Measurements from ENCODE around the gene FUT6.
"Not testable (repeated sequence)": the region's sequence is repeated elsewhere in the genome, so short reads cannot be mapped to it uniquely, and the experiment has no call there.

FUT6 gene

GRCh38 chr19:5785423-5785822 lies 54.1 kb downstream of the FUT6 start:
- no peak for DNase-seq (ENCODE audit: low read depth)

- no peak for DNase-seq (ENCODE audit: low read depth)
These were observed 54.8 kb downstream of the FUT6 start, which contains the start of gene PRR22 for GRCh38 chr19:5784581-5785147. PRR22 (minus strand) TSS chr19:5784746; CDS start chr19:5784660, 86 bp downstream.

GRCh38 chr19:5782945-5783919 lies 56.3 kb downstream of the FUT6 start:
- DNase-seq (ENCODE audit: low read depth), result no peak

GRCh38 chr19:5782322-5782721 lies 57.2 kb downstream of the FUT6 start:
- no peak for DNase-seq (ENCODE audit: low read depth)

GRCh38 chr19:5780916-5781315 lies 58.6 kb downstream of the FUT6 start:
- not testable (repeated sequence) for DNase-seq (ENCODE audit: low read depth)

All from amniotic epithelial cell (primary cell).